ENCODE results near the gene BCKDHB. TPM values are rescaled to one million over a fixed set of nuclear protein-coding genes. Genes with fewer than 3 reads are reported as not detected.

BCKDHB gene
- total and polyA plus RNA-seq, 2 of the 4 experiments (the other 2 are of a cell fraction): 11.2 to 11.8 TPM

- dilution Hi-C loops (cut with HindIII; ENCODE audit: low sequenced_read_pairs, unreplicated experiment): no loop called here
- POLR2A ChIA-PET (ENCODE audit: unreplicated experiment): interaction anchor here (0.6 kb wide), 2 partner anchors 218 to 1602 kb away, joined by 3 to 9 read pairs; no protein-coding TSS in a partner anchor
- Histone ChIP-seq H3K56ac (ENCODE audit: extremely low read depth, insufficient read depth, low read length) (no peak overlapping the region), H3K4me1 (ENCODE audit: control insufficient read depth, insufficient read depth, low read length) (peaks cover 3% of the 10 kb centered on the region), H2AFZ (replicated peaks; ENCODE audit: low read length, poor library complexity) (peak overlapping the region; percentile 0), H2AK9ac (replicated peaks; ENCODE audit: low read depth, low read length, poor library complexity) (no peak overlapping the region), H3K9me1 (ENCODE audit: insufficient read depth, low read length) (peaks cover 3% of the 10 kb centered on the region), H3K14ac (replicated peaks; ENCODE audit: low read depth, low read length) (peak overlapping the region; percentile 2; the same call in 1 of the 2 replicates), H2BK5ac (ENCODE audit: low read depth, low read length, poor library complexity, severe bottlenecking) (peak overlapping the region; percentile 69), H4K8ac (ENCODE audit: low read depth in 2 of 2, low read length in 2 of 2) (peak overlapping the region; percentile 24 to 86; a peak in 3 of 4 replicates), H3K23ac (ENCODE audit: low read depth, low read length) (no peak overlapping the region), H3K18ac (ENCODE audit: low read depth, low read length) (peak overlapping the region; percentile 66; the same call in 1 of the 2 replicates), H3K36me3 (ENCODE audit: control insufficient read depth, insufficient read depth, low read length) (0 out of 2 replicates have a peak, but pooled peaks cover 3% of the 10 kb centered on the region), H4K20me1 (ENCODE audit: insufficient read depth, low read length) (no peaks in the 10 kb centered on the region), H3K27ac (ENCODE audit: insufficient read depth, low read length) (peak overlapping the region; percentile 59; the same call in 1 of the 2 replicates), H3K79me1 (ENCODE audit: low read depth in 1 of 2, low read length in 2 of 2) (peaks cover 0 to 4% of the 10 kb centered on the region in 2 experiments; a peak in 1 of 4 replicates), H3K9ac (ENCODE audit: low read depth, low read length) (0 out of 2 replicates have a peak overlapping the region, but pooled peaks have one; percentile 30), H2BK20ac (ENCODE audit: low read depth, low read length) (peak overlapping the region; percentile 71), H4K91ac (ENCODE audit: insufficient read depth, low read depth, low read length) (peak overlapping the region; percentile 67), H3K9me3 (ENCODE audit: control insufficient read depth, insufficient read depth, low read length) (no peaks in the 10 kb centered on the region), H3K4me3 (ENCODE audit: insufficient read depth, low read depth, low read length) (no peak overlapping the region), H3K4ac (ENCODE audit: low read depth, low read length) (peak overlapping the region; percentile 69), H2AK5ac (ENCODE audit: low read depth, low read length) (peak overlapping the region; percentile 21; the same call in 1 of the 2 replicates), H4K5ac (ENCODE audit: low read depth, low read length) (peak overlapping the region; percentile 61), H3K4me2 (ENCODE audit: low read depth, low read length) (peak overlapping the region; percentile 87; the same call in 1 of the 2 replicates), H3K27me3 (ENCODE audit: control insufficient read depth, insufficient read depth, low read length) (no peaks in the 10 kb centered on the region), H2BK120ac (ENCODE audit: low read depth, low read length) (peak overlapping the region; percentile 41), H2BK15ac (ENCODE audit: low read depth, low read length) (0 out of 3 replicates have a peak overlapping the region, but pooled peaks have one; percentile 29)
- DNase-seq: peak; percentile 87
- 20% methylated on average over 1 of the region's 3 CpGs; no CpG with 5 or more reads in 1 of the 2 experiments for WGBS, 2 experiments (ENCODE audit: extremely low coverage in 2 of 2, insufficient read length in 1 of 2)
- no TSS peak for BruUV-seq (replicated peaks)
- in situ Hi-C loops (cut with MboI; ENCODE audit: low sequenced_read_pairs): no loop called here
- intact Hi-C loops (cut with micrococcal nuclease): no loop called here
- ATAC-seq (ENCODE audit: low read depth): peak; percentile 97
- TF ChIP-seq NFE2L2 (IDR thresholded peaks at IDR 0.05; ENCODE audit: low read depth, low read length): peak; percentile 1; the same call in 1 of the 2 replicates
- peak; percentile 76 for TF ChIP-seq FOS (IDR thresholded peaks at IDR 0.05; ENCODE audit: low read depth, low read length)
- TF ChIP-seq MAFK (IDR thresholded peaks at IDR 0.05; ENCODE audit: low read depth, low read length): peak; percentile 48; the same call in 1 of the 2 replicates
- TF ChIP-seq CHD1 (IDR thresholded peaks at IDR 0.05; ENCODE audit: low read depth, low read length): no peak
- no peak for TF ChIP-seq SMC3 (IDR thresholded peaks at IDR 0.05; ENCODE audit: low read depth, low read length)
- TF ChIP-seq RCOR1 (IDR thresholded peaks at IDR 0.05; ENCODE audit: insufficient replicate concordance, low read length): no peak
- TF ChIP-seq CEBPB (IDR thresholded peaks at IDR 0.05; ENCODE audit: low read depth, low read length): peak; percentile 77
- CTCF ChIA-PET: interaction anchor here (1.4 kb wide), 1 partner anchor 17 kb away, joined by 5 read pairs; no protein-coding TSS in a partner anchor
Measured at GRCh38 chr6:80163754-80164187, 57.3 kb downstream of the BCKDHB start.

Data from IMR-90 (cell line).